OCI-LY1 (cell line): ENCODE results near the gene UBE2D1.

Experiments
- H2AFZ ChIP-seq: fragments of 200-600 bp; sonication (generic), shearing (Covaris generic); 2 replicates; pipeline ENCODE4 v1.6.0; 2014; ENCODE audit warnings: antibody characterized with exemption, mild to moderate bottlenecking, low read length
- H3F3A ChIP-seq: fragments of 200-600 bp; sonication (generic), shearing (Covaris generic); 2 replicates; pipeline ENCODE4 v1.6.0; 2014; ENCODE audit warnings: mild to moderate bottlenecking, antibody characterized with exemption, low read length, moderate library complexity; ENCODE audit not compliant: insufficient read depth
- H3K27ac ChIP-seq: fragments of 200-600 bp; sonication (generic); 2 replicates; pipeline ENCODE4 v1.5.1; 2014; ENCODE audit warnings: low read length, mixed run types, mild to moderate bottlenecking, low read depth; ENCODE audit not compliant: poor library complexity, severe bottlenecking
- H3K27me3 ChIP-seq: fragments of 200-600 bp; sonication (generic); 2 replicates; pipeline ENCODE4 v1.6.0; 2014; ENCODE audit warnings: antibody characterized with exemption, mild to moderate bottlenecking, low read length, moderate library complexity; ENCODE audit not compliant: insufficient read depth
- H3K36me3 ChIP-seq: fragments of 200-600 bp; sonication (generic); 2 replicates; pipeline ENCODE4 v1.6.1; 2014; ENCODE audit warnings: mild to moderate bottlenecking, antibody characterized with exemption, low read length, moderate library complexity, mixed read lengths; ENCODE audit not compliant: insufficient read depth
- H3K4me1 ChIP-seq: fragments of 200-600 bp; sonication (generic); 2 replicates; pipeline ENCODE4 v1.5.1; 2014; ENCODE audit warnings: mild to moderate bottlenecking, low read length, moderate library complexity; ENCODE audit not compliant: insufficient read depth, severe bottlenecking
- H3K4me2 ChIP-seq: fragments of 200-600 bp; sonication (generic), shearing (Covaris generic); 2 replicates; pipeline ENCODE4 v1.6.1; 2014; ENCODE audit warnings: low read length
- H3K4me3 ChIP-seq: fragments of 200-600 bp; sonication (generic); 2 replicates; pipeline ENCODE4 v1.5.1; 2014; ENCODE audit warnings: low read length, low read depth, mild to moderate bottlenecking, mixed read lengths; ENCODE audit not compliant: poor library complexity, severe bottlenecking
- H3K79me2 ChIP-seq: fragments of 200-600 bp; shearing (Covaris generic); 2 replicates; pipeline ENCODE4 v1.6.1; 2016; ENCODE audit warnings: mixed run types, low read length, mixed read lengths; ENCODE audit not compliant: insufficient read depth
- H3K9ac ChIP-seq: fragments of 200-600 bp; sonication (generic), shearing (Covaris generic); 2 replicates; pipeline ENCODE4 v1.6.1; 2014; ENCODE audit warnings: mild to moderate bottlenecking, low read length, mixed read lengths
- H3K9me2 ChIP-seq: fragments of 200-600 bp; sonication (generic), shearing (Covaris generic); 2 replicates; pipeline ENCODE4 v1.6.1; 2014; ENCODE audit warnings: low read depth, mild to moderate bottlenecking, low read length, mixed read lengths
- H3K9me3 ChIP-seq: fragments of 200-600 bp; shearing (Covaris generic); 2 replicates; pipeline ENCODE4 v1.6.1; 2014; ENCODE audit warnings: low read length, mixed read lengths
- H4K20me1 ChIP-seq: fragments of 200-600 bp; sonication (generic), shearing (Covaris generic); 2 replicates; pipeline ENCODE4 v1.6.0; 2016; ENCODE audit warnings: mild to moderate bottlenecking, low read length; ENCODE audit not compliant: insufficient read depth
- EZH2 ChIP-seq: fragments of 200-600 bp; sonication (generic), shearing (Covaris generic); IDR thresholded peaks from 2 replicates; pipeline ENCODE4 v1.8.0; 2017; ENCODE audit warnings: borderline replicate concordance, mixed run types, mild to moderate bottlenecking, antibody characterized with exemption, low read length, moderate library complexity, mixed read lengths
- TF ChIP-seq, protein P1 (sequence below): fragments of 200-600 bp; sonication (generic), shearing (Covaris generic); IDR thresholded peaks from 2 replicates; pipeline ENCODE4 v1.5.1; 2017; ENCODE audit warnings: mild to moderate bottlenecking, antibody characterized with exemption, low read length, moderate library complexity, mixed read lengths

The UBE2D1 gene

GRCh38 chr10:58356756-58357155 lies 21.9 kb downstream of the UBE2D1 start:
- Histone ChIP-seq H3K9me3 (no peaks in the 10 kb centered on the region), H4K20me1 (no peaks in the 10 kb centered on the region), H2AFZ (no peak overlapping the region), H3F3A (no peaks in the 10 kb centered on the region), H3K27ac (no peak overlapping the region), H3K9ac (no peak overlapping the region), H3K4me2 (no peak overlapping the region), H3K36me3 (no peaks in the 10 kb centered on the region), H3K4me3 (no peak overlapping the region), H3K9me2 (no peaks in the 10 kb centered on the region), H3K4me1 (no peaks in the 10 kb centered on the region), H3K27me3 (no peaks in the 10 kb centered on the region), H3K79me2 (peaks cover 4% of the 10 kb centered on the region; the same call in 1 of the 2 replicates)
- TF ChIP-seq EZH2, result no peak
- TF ChIP-seq, protein P1, sequence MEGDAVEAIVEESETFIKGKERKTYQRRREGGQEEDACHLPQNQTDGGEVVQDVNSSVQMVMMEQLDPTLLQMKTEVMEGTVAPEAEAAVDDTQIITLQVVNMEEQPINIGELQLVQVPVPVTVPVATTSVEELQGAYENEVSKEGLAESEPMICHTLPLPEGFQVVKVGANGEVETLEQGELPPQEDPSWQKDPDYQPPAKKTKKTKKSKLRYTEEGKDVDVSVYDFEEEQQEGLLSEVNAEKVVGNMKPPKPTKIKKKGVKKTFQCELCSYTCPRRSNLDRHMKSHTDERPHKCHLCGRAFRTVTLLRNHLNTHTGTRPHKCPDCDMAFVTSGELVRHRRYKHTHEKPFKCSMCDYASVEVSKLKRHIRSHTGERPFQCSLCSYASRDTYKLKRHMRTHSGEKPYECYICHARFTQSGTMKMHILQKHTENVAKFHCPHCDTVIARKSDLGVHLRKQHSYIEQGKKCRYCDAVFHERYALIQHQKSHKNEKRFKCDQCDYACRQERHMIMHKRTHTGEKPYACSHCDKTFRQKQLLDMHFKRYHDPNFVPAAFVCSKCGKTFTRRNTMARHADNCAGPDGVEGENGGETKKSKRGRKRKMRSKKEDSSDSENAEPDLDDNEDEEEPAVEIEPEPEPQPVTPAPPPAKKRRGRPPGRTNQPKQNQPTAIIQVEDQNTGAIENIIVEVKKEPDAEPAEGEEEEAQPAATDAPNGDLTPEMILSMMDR, result no peak

DNA sequence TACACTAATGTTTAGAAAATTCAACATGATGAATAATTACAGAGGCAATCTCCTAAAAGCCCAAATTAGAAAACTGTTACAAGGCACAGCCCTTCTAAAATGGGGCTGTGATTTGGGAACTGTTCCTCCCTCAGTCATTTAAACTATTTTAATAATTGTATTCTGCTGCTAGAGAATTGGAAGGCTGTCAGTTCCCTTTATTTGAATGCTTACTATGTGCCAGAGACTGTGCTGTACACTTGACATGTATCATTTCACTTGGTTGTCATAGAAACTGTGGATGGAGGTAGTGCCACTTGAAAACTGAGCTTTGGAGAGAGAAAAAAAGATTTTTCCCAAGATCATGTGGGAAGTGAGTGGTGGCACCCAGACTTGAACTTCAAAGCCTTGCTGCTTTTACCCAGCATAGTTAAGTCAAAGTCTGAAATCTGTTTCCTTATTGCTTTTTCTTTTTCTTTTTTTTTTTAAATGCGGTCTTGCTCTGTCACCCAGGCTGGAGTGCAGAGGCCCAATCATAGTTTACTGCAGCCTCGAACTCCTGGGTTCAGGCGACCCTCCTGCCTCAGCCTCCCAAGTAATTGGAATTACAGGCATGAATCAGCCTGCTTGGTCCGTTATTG lies 23.6 kb downstream of the UBE2D1 start:
- H3K27ac ChIP-seq, result no peak overlapping the region
- H3K4me1 ChIP-seq, result no peaks in the 10 kb centered on the region
- H3F3A ChIP-seq, result no peaks in the 10 kb centered on the region
- peaks cover 4% of the 10 kb centered on the region; the same call in 1 of the 2 replicates for H3K79me2 ChIP-seq
- H3K9ac ChIP-seq, result no peak overlapping the region
- H3K4me3 ChIP-seq, result no peak overlapping the region
- no peaks in the 10 kb centered on the region for H3K9me3 ChIP-seq
- TF ChIP-seq EZH2, result no peak
- TF ChIP-seq, protein P1, result no peak
- H3K9me2 ChIP-seq, result no peaks in the 10 kb centered on the region
- H3K36me3 ChIP-seq, result no peaks in the 10 kb centered on the region
- H2AFZ ChIP-seq, result no peak overlapping the region
- no peaks in the 10 kb centered on the region for H3K27me3 ChIP-seq
- H3K4me2 ChIP-seq, result no peak overlapping the region
- H4K20me1 ChIP-seq, result no peaks in the 10 kb centered on the region

- Histone ChIP-seq H3K4me3 (no peak overlapping the region), H3K9me3 (no peaks in the 10 kb centered on the region), H3K79me2 (peaks cover under 1% of the 10 kb centered on the region; the same call in 1 of the 2 replicates), H3K27ac (no peak overlapping the region), H3K27me3 (no peaks in the 10 kb centered on the region), H3K9ac (no peak overlapping the region), H3K36me3 (no peaks in the 10 kb centered on the region), H3K4me2 (no peak overlapping the region), H3F3A (no peaks in the 10 kb centered on the region), H2AFZ (no peak overlapping the region), H3K9me2 (no peaks in the 10 kb centered on the region), H3K4me1 (no peaks in the 10 kb centered on the region), H4K20me1 (no peaks in the 10 kb centered on the region)
- TF ChIP-seq, protein P1, result no peak
- no peak for TF ChIP-seq EZH2
Observed at GRCh38 chr10:58358947-58359346, 24.1 kb downstream of the UBE2D1 start.
